Prostate gland (tissue), 2 donors: ENCODE data around the gene TPBGL.

Source experiments
- POLR2A ChIP-seq: fragments of 450-650 bp; IDR thresholded peaks from one replicate; pipeline ENCODE4 v1.6.1; 2016; ENCODE audit warnings: antibody characterized with exemption, mild to moderate bottlenecking
- POLR2AphosphoS5 ChIP-seq: sonication (generic); formaldehyde crosslinking; IDR thresholded peaks from one replicate; pipeline ENCODE4 v1.6.1; 2017; ENCODE audit warnings: antibody characterized with exemption
- TF ChIP-seq, protein P1 (sequence below), 4 experiments: fragments of 200-600 bp in 2 of 4; fragments of 450-650 bp in 2 of 4; sonication (generic) in 2 of 4; IDR thresholded peaks; 1 replicate in 3 of 4; 2 replicates in 1 of 4; pipeline ENCODE4 v1.5.1; 2016 to 2019; ENCODE audit warnings: antibody characterized with exemption in 4 of 4, mild to moderate bottlenecking in 2 of 4, moderate library complexity in 2 of 4

GRCh38 chr11:75277991-75278790 is 37.6 kb downstream of the TPBGL start:
- TF ChIP-seq, protein P1, sequence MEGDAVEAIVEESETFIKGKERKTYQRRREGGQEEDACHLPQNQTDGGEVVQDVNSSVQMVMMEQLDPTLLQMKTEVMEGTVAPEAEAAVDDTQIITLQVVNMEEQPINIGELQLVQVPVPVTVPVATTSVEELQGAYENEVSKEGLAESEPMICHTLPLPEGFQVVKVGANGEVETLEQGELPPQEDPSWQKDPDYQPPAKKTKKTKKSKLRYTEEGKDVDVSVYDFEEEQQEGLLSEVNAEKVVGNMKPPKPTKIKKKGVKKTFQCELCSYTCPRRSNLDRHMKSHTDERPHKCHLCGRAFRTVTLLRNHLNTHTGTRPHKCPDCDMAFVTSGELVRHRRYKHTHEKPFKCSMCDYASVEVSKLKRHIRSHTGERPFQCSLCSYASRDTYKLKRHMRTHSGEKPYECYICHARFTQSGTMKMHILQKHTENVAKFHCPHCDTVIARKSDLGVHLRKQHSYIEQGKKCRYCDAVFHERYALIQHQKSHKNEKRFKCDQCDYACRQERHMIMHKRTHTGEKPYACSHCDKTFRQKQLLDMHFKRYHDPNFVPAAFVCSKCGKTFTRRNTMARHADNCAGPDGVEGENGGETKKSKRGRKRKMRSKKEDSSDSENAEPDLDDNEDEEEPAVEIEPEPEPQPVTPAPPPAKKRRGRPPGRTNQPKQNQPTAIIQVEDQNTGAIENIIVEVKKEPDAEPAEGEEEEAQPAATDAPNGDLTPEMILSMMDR (IDR thresholded peaks at IDR 0.05): no peak
- TF ChIP-seq POLR2AphosphoS5 (no peak), POLR2A (no peak)
